Sigmoid colon (tissue), 7 donors: ENCODE measurements around the gene USF1. TPM values are rescaled to one million over a fixed set of nuclear protein-coding genes. Genes with fewer than 3 reads are reported as not detected.

ENCODE experiments used
- DNase-seq: peaks from one replicate; pipeline ENCODE4 v3.0.0-alpha.2; 2019
- H3K27ac ChIP-seq, 4 donors: fragments of 200-600 bp; sonication (generic); one replicate each; pipeline ENCODE4 v1.5.1; 2016 to 2019; ENCODE audit warnings: mild to moderate bottlenecking in 1 of 4
- H3K27me3 ChIP-seq, 3 donors: fragments of 200-600 bp; sonication (generic); one replicate each; pipeline ENCODE4 v1.5.1; 2019; ENCODE audit warnings: mild to moderate bottlenecking in 1 of 3
- H3K36me3 ChIP-seq, 4 donors: fragments of 200-600 bp; sonication (generic); one replicate each; pipeline ENCODE4 v1.5.1; 2016 to 2019
- H3K4me1 ChIP-seq, 4 donors: fragments of 200-600 bp; sonication (generic); one replicate each; pipeline ENCODE4 v1.5.1; 2017 to 2019
- H3K4me3 ChIP-seq, 4 donors: fragments of 200-600 bp; sonication (generic); one replicate each; pipeline ENCODE4 v1.5.1; 2017 to 2019; ENCODE audit warnings: mild to moderate bottlenecking in 2 of 4, moderate library complexity in 1 of 4
- H3K9me3 ChIP-seq, 4 donors: fragments of 200-600 bp in 3 of 4; sonication (generic) in 3 of 4; one replicate each; pipeline versions ENCODE4 v1.5.1 to v1.6.1; 2013 to 2019
- EP300 ChIP-seq, 4 donors: sonication (generic); formaldehyde crosslinking; IDR thresholded peaks; one replicate each; pipeline ENCODE4 v1.6.1; 2017; ENCODE audit warnings: antibody characterized with exemption in 4 of 4
- POLR2A ChIP-seq, 2 donors: fragments of 450-650 bp; IDR thresholded peaks; one replicate each; pipeline ENCODE4 v1.6.1; 2016; ENCODE audit warnings: antibody characterized with exemption in 2 of 2, mild to moderate bottlenecking in 2 of 2, moderate library complexity in 2 of 2
- POLR2AphosphoS5 ChIP-seq, 4 donors: sonication (generic); formaldehyde crosslinking; IDR thresholded peaks; one replicate each; pipeline ENCODE4 v1.6.1; 2017; ENCODE audit warnings: antibody characterized with exemption in 4 of 4
- WGBS, 2 donors: extraction: QIAGEN DNeasy Blood & Tissue Kit; methylation state at CpG; one replicate each; pipeline ENCODE4 v1.1.7; 2013; 5-methylcytosine and 5-hydroxymethylcytosine counted together
- intact Hi-C: fragments of 100-400 bp; cut with DNase I; formaldehyde crosslinking; loops from one replicate; pipeline ENCODE4 v1.15.1; 2023
- polyA plus RNA-seq, 3 donors: library from polyadenylated mRNA; stranded (reverse); fragments of 200-250 nt; gene quantifications; one replicate each; pipeline ENCODE4 v1.2.3, GENCODE V29; 2013
- total RNA-seq, 4 donors: library from RNA; depleted of rRNA; stranded (reverse); fragments of >200 nt; gene quantifications; one replicate each; pipeline ENCODE4 v1.1.0, GENCODE V29; 2016
- TF ChIP-seq, protein P1 (sequence below), 4 experiments: fragments of 450-650 bp in 3 of 4; fragments of 200-600 bp in 1 of 4; IDR thresholded peaks; one replicate each; pipeline ENCODE4 v1.5.1; 2016 to 2019; ENCODE audit warnings: antibody characterized with exemption in 4 of 4, mild to moderate bottlenecking in 3 of 4, moderate library complexity in 2 of 4
- donor health status: healthy with polysubstance abuse.
- donor health status: Bipolar disorder and iron deficiency.
- donor health status: healthy.

USF1 gene
- total and polyA plus RNA-seq, 7 donors = 25.8 to 84.6 (median 62.4) TPM

- peak within 1 kb of the TSS; percentile 47 to 55 (median 52) for H3K4me3 ChIP-seq
- DNase-seq = no peak
- 9 to 13% methylated on average over 54 of the region's 54 CpGs for WGBS, 2 donors
- H3K4me1 ChIP-seq = peaks cover 0 to 13% (median 4%) of the 10 kb centered on the region in 4 donors
- no peaks in the 10 kb centered on the region for H3K9me3 ChIP-seq
- intact Hi-C loops = no loop called here
- peaks cover 29 to 40% (median 37%) of the 10 kb centered on the region in 4 donors for H3K36me3 ChIP-seq
- H3K27me3 ChIP-seq = no peaks in the 10 kb centered on the region
- TF ChIP-seq, protein P1, sequence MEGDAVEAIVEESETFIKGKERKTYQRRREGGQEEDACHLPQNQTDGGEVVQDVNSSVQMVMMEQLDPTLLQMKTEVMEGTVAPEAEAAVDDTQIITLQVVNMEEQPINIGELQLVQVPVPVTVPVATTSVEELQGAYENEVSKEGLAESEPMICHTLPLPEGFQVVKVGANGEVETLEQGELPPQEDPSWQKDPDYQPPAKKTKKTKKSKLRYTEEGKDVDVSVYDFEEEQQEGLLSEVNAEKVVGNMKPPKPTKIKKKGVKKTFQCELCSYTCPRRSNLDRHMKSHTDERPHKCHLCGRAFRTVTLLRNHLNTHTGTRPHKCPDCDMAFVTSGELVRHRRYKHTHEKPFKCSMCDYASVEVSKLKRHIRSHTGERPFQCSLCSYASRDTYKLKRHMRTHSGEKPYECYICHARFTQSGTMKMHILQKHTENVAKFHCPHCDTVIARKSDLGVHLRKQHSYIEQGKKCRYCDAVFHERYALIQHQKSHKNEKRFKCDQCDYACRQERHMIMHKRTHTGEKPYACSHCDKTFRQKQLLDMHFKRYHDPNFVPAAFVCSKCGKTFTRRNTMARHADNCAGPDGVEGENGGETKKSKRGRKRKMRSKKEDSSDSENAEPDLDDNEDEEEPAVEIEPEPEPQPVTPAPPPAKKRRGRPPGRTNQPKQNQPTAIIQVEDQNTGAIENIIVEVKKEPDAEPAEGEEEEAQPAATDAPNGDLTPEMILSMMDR (IDR thresholded peaks at IDR 0.05) = no peak
- TF ChIP-seq POLR2AphosphoS5 (IDR thresholded peaks at IDR 0.05) = peak in 2 of 4 donors; percentile 37 to 47
- no peak for TF ChIP-seq EP300 (IDR thresholded peaks at IDR 0.05)
- peak in 1 of 2 donors; percentile 42 for TF ChIP-seq POLR2A (IDR thresholded peaks at IDR 0.05)
- H3K27ac ChIP-seq = peak within 1 kb of the TSS; percentile 2 to 34 (median 21)
Observed at GRCh38 chr1:161038523-161039153, 7.1 kb downstream of the USF1 start, which contains the start of gene TSTD1. Gene TSTD1 (minus strand): TSS chr1:161038964. CDS start chr1:161038889, 75 bp downstream.

DNA sequence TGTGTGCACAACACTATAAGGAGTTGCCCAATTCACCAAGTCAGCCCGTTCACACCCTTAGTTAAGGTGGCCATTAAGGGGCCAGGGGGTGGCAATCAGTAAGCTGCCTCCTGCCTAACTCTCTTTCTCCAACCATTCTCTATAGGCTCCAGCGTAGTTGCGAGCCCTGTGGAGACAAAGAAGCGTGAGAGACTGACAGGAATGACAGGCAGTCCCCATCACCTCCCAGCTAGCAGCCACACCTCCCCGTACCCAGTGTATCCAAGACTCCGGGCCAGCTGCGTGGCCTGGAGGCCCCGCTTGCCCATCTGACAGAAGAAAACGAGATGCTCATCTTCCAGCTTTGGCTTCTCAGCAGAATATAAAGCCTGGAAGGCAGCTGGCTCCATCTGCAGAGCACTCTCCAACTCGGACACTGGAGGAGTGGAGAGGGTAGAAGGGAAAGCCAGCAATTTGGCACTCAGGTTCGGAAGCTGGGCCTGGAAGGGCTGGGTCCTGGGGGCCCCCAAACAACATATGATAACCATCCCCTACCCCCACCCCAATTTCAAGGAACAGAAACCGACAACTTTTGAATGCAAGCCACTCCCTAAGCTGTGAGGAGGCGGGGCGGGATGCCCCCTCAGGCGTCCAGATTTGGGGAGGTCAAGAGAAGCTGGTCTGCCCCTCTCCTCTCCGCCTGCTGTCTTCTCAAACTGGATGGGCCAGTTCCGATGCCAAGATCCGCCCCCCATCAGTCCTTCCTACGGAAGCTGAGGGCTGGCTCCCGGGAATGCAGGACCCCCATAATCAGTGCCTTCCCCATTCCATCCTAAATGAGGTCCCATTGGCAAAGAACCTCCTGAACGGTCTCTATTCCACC, 7.9 kb downstream of the USF1 start:
- H3K36me3 ChIP-seq = peaks cover 29 to 37% (median 36%) of the 10 kb centered on the region in 4 donors
- H3K4me3 ChIP-seq = peak overlapping the region; percentile 47 to 55 (median 52)
- DNase-seq = no peak
- no peaks in the 10 kb centered on the region for H3K27me3 ChIP-seq
- peaks cover 0 to 12% (median 2%) of the 10 kb centered on the region in 4 donors for H3K4me1 ChIP-seq
- H3K27ac ChIP-seq = peak overlapping the region in 3 of 4 donors; percentile 13 to 34 (median 29)
- intact Hi-C loops = no loop called here
- TF ChIP-seq EP300 (IDR thresholded peaks at IDR 0.05) (no peak), POLR2A (IDR thresholded peaks at IDR 0.05) (no peak), POLR2AphosphoS5 (IDR thresholded peaks at IDR 0.05) (no peak)
- TF ChIP-seq, protein P1 (IDR thresholded peaks at IDR 0.05) = no peak
- no peaks in the 10 kb centered on the region for H3K9me3 ChIP-seq
- WGBS, 2 donors = 22 to 49% methylated on average over 21 of the region's 21 CpGs

- DNase-seq = no peak
- WGBS, 2 donors = 94 to 95% methylated on average over 3 of the region's 3 CpGs
- Histone ChIP-seq H3K27me3 (no peaks in the 10 kb centered on the region), H3K27ac (no peak overlapping the region), H3K36me3 (no peaks in the 10 kb centered on the region), H3K4me3 (no peak overlapping the region), H3K4me1 (peaks cover 0 to 10% (median under 1%) of the 10 kb centered on the region in 4 donors), H3K9me3 (no peaks in the 10 kb centered on the region)
- intact Hi-C loops = no loop called here
- TF ChIP-seq, protein P1 (IDR thresholded peaks at IDR 0.05) = no peak
- TF ChIP-seq POLR2A (IDR thresholded peaks at IDR 0.05) (no peak), POLR2AphosphoS5 (IDR thresholded peaks at IDR 0.05) (no peak), EP300 (IDR thresholded peaks at IDR 0.05) (no peak)
Observed at GRCh38 chr1:161033751-161034150, 12.0 kb downstream of the USF1 start.

DNA sequence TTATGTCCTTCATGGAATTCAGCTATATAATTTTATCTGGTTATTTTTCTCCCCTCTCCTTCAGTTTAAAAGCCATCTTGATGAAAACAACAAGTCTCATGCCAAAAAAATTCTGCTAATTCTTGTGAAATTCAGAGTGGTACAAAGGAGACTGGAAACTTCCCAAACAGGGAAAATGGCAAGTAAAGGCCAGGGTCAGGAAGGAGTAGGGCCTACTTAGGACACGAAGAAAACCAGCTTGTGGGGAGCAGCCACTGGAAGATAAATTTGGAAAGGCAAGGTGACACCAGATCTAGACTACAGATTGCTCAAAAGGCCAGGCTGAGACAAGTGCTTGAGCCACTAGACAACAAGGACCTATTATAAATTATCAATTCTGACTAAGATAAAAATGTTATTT, 13.4 kb downstream of the USF1 start:
- Histone ChIP-seq H3K27ac (no peak overlapping the region), H3K4me1 (no peaks in the 10 kb centered on the region), H3K27me3 (no peaks in the 10 kb centered on the region), H3K9me3 (no peaks in the 10 kb centered on the region), H3K4me3 (no peak overlapping the region), H3K36me3 (no peaks in the 10 kb centered on the region)
- intact Hi-C loops = no loop called here
- WGBS, 2 donors = 80 to 91% methylated on average over 1 of the region's 1 CpG
- no peak for DNase-seq
- TF ChIP-seq, protein P1 (IDR thresholded peaks at IDR 0.05) = no peak
- no peak for TF ChIP-seq POLR2A (IDR thresholded peaks at IDR 0.05)
- TF ChIP-seq EP300 (IDR thresholded peaks at IDR 0.05) = no peak
